WTC11 (cell line): ENCODE results near the gene MFN1. TPM values are rescaled to one million over a fixed set of nuclear protein-coding genes. Genes with fewer than 3 reads are reported as not detected.
A peak's percentile ranks its signal among the peaks of the same experiment; 100 is the strongest.

Experiments used
- ATF1 ChIP-seq: sonication (generic); formaldehyde crosslinking; IDR thresholded peaks from 2 replicates; pipeline ENCODE4 v1.8.1; 2023; ENCODE audit warnings: mild to moderate bottlenecking, moderate library complexity, missing genetic modification reagents
- GABPB1 ChIP-seq: sonication (generic); formaldehyde crosslinking; IDR thresholded peaks from 2 replicates; pipeline ENCODE4 v1.8.1; 2023; ENCODE audit warnings: mild to moderate bottlenecking, missing genetic modification reagents
- NR1H2 ChIP-seq: sonication (generic); formaldehyde crosslinking; IDR thresholded peaks from 2 replicates; pipeline ENCODE4 v1.9.0; 2021; ENCODE audit warnings: mild to moderate bottlenecking, moderate library complexity, missing genetic modification reagents
- NR3C1 ChIP-seq: sonication (generic); formaldehyde crosslinking; conservative IDR thresholded peaks from 2 replicates; pipeline ENCODE4 v1.8.1; 2023; ENCODE audit warnings: low read depth, mild to moderate bottlenecking, missing genetic modification reagents
- SMAD3 ChIP-seq: sonication (generic); formaldehyde crosslinking; IDR thresholded peaks from 2 replicates; pipeline ENCODE4 v1.8.0; 2022; ENCODE audit warnings: missing genetic modification reagents, mild to moderate bottlenecking, borderline replicate concordance
- ZNF317 ChIP-seq: sonication (generic); formaldehyde crosslinking; IDR thresholded peaks from 2 replicates; pipeline ENCODE4 v1.8.1; 2023; ENCODE audit warnings: low read depth, mild to moderate bottlenecking, moderate library complexity, missing genetic modification reagents, borderline replicate concordance
- total RNA-seq: library from RNA; stranded (reverse); gene quantifications from 3 replicates; pipeline ENCODE4 v1.2.3, GENCODE V29; 2021
- TF ChIP-seq, protein P1 (sequence below): fragments of 250-450 bp; sonication (Bioruptor Pico); IDR thresholded peaks from 2 replicates; pipeline ENCODE4 v2.1.2; 2022; ENCODE audit warnings: mild to moderate bottlenecking, moderate library complexity
- TF ChIP-seq, protein P2 (sequence below): sonication (generic); formaldehyde crosslinking; IDR thresholded peaks from 2 replicates; pipeline ENCODE4 v1.8.0; 2022; ENCODE audit warnings: mild to moderate bottlenecking, missing genetic modification reagents
- TF ChIP-seq, protein P3 (sequence below): sonication (generic); formaldehyde crosslinking; IDR thresholded peaks from 2 replicates; pipeline ENCODE4 v1.8.1; 2022; ENCODE audit warnings: low read depth, mild to moderate bottlenecking, moderate library complexity, missing genetic modification reagents, borderline replicate concordance
- TF ChIP-seq, protein P4 (sequence below): sonication (generic); formaldehyde crosslinking; IDR thresholded peaks from 2 replicates; pipeline ENCODE4 v1.8.1; 2023; ENCODE audit warnings: mild to moderate bottlenecking, missing genetic modification reagents, moderate library complexity
- TF ChIP-seq, protein P5 (sequence below): sonication (generic); formaldehyde crosslinking; IDR thresholded peaks from 2 replicates; pipeline ENCODE4 v1.8.1; 2023; ENCODE audit warnings: mild to moderate bottlenecking, missing genetic modification reagents
- TF ChIP-seq, protein P6 (sequence below): sonication (generic); formaldehyde crosslinking; conservative IDR thresholded peaks from 2 replicates; pipeline ENCODE4 v1.8.1; 2023; ENCODE audit warnings: mild to moderate bottlenecking, low read depth, missing genetic modification reagents, moderate library complexity
- TF ChIP-seq, protein P7 (sequence below): sonication (generic); formaldehyde crosslinking; IDR thresholded peaks from 2 replicates; pipeline ENCODE4 v1.8.1; 2023; ENCODE audit warnings: mild to moderate bottlenecking, moderate library complexity, missing genetic modification reagents
- TF ChIP-seq, protein P8 (sequence below): sonication (generic); formaldehyde crosslinking; IDR thresholded peaks from 2 replicates; pipeline ENCODE4 v1.8.0; 2022; ENCODE audit warnings: mild to moderate bottlenecking, missing genetic modification reagents
- TF ChIP-seq, protein P9 (sequence below): sonication (generic); formaldehyde crosslinking; IDR thresholded peaks from 2 replicates; pipeline ENCODE4 v1.8.0; 2023; ENCODE audit warnings: missing genetic modification reagents

Gene MFN1
- total RNA-seq, 1 experiment from 2014 or later = 42.7 TPM

DNA sequence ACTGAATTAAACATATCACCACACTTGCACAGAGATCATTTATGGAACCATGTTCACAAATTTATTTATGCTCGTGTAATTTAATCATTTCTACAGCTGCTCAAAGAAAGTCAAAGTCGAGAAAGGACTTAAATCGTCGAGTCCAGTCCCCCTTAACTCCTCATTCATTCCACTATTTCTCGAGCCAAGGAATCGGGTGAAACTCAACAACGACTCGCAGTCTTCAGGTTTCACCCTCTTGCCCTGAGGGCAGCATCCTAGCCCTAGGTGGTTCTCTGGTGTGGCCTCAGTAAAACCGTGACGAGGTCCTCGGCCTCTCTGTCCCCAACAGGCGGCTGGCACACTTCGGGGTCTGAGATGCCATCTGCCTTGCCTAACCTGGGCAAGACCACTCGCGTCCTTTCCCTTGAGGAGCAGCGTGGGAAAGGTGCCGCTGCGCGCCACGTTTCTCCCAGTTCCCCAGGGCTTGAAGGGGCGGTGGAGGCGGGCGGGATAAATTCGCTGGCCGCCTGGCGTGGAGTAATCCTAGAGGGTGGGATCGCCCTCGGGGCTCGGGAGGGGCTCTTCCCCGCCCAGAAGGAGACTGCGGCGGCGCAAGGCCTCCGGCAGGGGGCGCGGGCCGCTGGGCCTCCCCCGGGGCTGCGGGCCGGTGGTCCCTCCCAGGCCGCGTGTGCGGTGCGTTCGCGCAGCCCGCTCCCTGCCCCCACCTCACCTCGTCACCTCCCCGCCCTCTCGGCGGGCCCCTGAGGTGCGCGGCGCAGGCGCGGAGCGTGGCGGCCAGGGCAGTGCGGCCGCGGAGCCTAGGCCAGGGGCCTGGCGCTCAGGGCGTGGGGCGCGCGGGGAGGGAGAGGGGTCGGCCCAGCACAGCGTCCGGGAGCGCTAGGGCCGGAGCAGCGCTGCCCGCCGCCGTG lies 25.0 kb upstream of the MFN1 start, which contains the start of gene ZNF639 (continued):
- TF ChIP-seq, protein P1, sequence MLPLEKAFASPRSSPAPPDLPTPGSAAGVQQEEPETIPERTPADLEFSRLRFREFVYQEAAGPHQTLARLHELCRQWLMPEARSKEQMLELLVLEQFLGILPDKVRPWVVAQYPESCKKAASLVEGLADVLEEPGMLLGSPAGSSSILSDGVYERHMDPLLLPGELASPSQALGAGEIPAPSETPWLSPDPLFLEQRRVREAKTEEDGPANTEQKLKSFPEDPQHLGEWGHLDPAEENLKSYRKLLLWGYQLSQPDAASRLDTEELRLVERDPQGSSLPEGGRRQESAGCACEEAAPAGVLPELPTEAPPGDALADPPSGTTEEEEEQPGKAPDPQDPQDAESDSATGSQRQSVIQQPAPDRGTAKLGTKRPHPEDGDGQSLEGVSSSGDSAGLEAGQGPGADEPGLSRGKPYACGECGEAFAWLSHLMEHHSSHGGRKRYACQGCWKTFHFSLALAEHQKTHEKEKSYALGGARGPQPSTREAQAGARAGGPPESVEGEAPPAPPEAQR (CRISPR knock-in tag) = no peak
- TF ChIP-seq, protein P2, sequence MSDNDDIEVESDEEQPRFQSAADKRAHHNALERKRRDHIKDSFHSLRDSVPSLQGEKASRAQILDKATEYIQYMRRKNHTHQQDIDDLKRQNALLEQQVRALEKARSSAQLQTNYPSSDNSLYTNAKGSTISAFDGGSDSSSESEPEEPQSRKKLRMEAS (CRISPR knock-in tag) = peak; percentile 61; the same call in 1 of the 2 replicates
- TF ChIP-seq, protein P3, sequence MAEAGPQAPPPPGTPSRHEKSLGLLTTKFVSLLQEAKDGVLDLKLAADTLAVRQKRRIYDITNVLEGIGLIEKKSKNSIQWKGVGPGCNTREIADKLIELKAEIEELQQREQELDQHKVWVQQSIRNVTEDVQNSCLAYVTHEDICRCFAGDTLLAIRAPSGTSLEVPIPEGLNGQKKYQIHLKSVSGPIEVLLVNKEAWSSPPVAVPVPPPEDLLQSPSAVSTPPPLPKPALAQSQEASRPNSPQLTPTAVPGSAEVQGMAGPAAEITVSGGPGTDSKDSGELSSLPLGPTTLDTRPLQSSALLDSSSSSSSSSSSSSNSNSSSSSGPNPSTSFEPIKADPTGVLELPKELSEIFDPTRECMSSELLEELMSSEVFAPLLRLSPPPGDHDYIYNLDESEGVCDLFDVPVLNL (CRISPR knock-in tag) = 0 out of 2 replicates have a peak, but pooled peaks have one; percentile 71
- TF ChIP-seq, protein P4, sequence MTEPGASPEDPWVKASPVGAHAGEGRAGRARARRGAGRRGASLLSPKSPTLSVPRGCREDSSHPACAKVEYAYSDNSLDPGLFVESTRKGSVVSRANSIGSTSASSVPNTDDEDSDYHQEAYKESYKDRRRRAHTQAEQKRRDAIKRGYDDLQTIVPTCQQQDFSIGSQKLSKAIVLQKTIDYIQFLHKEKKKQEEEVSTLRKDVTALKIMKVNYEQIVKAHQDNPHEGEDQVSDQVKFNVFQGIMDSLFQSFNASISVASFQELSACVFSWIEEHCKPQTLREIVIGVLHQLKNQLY (CRISPR knock-in tag) = no peak
- no peak for TF ChIP-seq NR1H2 (CRISPR knock-in tag)
- no peak; the same call in 1 of the 2 replicates for TF ChIP-seq ATF1
- TF ChIP-seq, protein P5, sequence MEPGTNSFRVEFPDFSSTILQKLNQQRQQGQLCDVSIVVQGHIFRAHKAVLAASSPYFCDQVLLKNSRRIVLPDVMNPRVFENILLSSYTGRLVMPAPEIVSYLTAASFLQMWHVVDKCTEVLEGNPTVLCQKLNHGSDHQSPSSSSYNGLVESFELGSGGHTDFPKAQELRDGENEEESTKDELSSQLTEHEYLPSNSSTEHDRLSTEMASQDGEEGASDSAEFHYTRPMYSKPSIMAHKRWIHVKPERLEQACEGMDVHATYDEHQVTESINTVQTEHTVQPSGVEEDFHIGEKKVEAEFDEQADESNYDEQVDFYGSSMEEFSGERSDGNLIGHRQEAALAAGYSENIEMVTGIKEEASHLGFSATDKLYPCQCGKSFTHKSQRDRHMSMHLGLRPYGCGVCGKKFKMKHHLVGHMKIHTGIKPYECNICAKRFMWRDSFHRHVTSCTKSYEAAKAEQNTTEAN (CRISPR knock-in tag) = peak; percentile 72; the same call in 1 of the 2 replicates
- TF ChIP-seq, protein P6, sequence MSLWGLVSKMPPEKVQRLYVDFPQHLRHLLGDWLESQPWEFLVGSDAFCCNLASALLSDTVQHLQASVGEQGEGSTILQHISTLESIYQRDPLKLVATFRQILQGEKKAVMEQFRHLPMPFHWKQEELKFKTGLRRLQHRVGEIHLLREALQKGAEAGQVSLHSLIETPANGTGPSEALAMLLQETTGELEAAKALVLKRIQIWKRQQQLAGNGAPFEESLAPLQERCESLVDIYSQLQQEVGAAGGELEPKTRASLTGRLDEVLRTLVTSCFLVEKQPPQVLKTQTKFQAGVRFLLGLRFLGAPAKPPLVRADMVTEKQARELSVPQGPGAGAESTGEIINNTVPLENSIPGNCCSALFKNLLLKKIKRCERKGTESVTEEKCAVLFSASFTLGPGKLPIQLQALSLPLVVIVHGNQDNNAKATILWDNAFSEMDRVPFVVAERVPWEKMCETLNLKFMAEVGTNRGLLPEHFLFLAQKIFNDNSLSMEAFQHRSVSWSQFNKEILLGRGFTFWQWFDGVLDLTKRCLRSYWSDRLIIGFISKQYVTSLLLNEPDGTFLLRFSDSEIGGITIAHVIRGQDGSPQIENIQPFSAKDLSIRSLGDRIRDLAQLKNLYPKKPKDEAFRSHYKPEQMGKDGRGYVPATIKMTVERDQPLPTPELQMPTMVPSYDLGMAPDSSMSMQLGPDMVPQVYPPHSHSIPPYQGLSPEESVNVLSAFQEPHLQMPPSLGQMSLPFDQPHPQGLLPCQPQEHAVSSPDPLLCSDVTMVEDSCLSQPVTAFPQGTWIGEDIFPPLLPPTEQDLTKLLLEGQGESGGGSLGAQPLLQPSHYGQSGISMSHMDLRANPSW = no peak
- TF ChIP-seq, protein P7, sequence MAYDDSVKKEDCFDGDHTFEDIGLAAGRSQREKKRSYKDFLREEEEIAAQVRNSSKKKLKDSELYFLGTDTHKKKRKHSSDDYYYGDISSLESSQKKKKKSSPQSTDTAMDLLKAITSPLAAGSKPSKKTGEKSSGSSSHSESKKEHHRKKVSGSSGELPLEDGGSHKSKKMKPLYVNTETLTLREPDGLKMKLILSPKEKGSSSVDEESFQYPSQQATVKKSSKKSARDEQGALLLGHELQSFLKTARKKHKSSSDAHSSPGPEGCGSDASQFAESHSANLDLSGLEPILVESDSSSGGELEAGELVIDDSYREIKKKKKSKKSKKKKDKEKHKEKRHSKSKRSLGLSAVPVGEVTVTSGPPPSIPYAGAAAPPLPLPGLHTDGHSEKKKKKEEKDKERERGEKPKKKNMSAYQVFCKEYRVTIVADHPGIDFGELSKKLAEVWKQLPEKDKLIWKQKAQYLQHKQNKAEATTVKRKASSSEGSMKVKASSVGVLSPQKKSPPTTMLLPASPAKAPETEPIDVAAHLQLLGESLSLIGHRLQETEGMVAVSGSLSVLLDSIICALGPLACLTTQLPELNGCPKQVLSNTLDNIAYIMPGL (CRISPR knock-in tag) = peak; percentile 27; the same call in 1 of the 2 replicates
- TF ChIP-seq, protein P8, sequence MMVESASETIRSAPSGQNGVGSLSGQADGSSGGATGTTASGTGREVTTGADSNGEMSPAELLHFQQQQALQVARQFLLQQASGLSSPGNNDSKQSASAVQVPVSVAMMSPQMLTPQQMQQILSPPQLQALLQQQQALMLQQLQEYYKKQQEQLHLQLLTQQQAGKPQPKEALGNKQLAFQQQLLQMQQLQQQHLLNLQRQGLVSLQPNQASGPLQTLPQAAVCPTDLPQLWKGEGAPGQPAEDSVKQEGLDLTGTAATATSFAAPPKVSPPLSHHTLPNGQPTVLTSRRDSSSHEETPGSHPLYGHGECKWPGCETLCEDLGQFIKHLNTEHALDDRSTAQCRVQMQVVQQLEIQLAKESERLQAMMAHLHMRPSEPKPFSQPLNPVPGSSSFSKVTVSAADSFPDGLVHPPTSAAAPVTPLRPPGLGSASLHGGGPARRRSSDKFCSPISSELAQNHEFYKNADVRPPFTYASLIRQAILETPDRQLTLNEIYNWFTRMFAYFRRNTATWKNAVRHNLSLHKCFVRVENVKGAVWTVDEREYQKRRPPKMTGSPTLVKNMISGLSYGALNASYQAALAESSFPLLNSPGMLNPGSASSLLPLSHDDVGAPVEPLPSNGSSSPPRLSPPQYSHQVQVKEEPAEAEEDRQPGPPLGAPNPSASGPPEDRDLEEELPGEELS (CRISPR knock-in tag) = peak; percentile 74; the same call in 1 of the 2 replicates
- no peak for TF ChIP-seq NR3C1 (CRISPR knock-in tag)
- no peak for TF ChIP-seq ZNF317 (CRISPR knock-in tag)
- TF ChIP-seq, protein P9, sequence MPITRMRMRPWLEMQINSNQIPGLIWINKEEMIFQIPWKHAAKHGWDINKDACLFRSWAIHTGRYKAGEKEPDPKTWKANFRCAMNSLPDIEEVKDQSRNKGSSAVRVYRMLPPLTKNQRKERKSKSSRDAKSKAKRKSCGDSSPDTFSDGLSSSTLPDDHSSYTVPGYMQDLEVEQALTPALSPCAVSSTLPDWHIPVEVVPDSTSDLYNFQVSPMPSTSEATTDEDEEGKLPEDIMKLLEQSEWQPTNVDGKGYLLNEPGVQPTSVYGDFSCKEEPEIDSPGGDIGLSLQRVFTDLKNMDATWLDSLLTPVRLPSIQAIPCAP (CRISPR knock-in tag) = no peak
- TF ChIP-seq GABPB1 (CRISPR knock-in tag) = peak; percentile 34; the same call in 1 of the 2 replicates
- no peak for TF ChIP-seq SMAD3 (CRISPR knock-in tag)
